ENCODE data around the gene SLC17A8.
A peak's percentile ranks its signal among the peaks of the same experiment; 100 is the strongest.
"Not testable (repeated sequence)": the region's sequence is repeated elsewhere in the genome, so short reads cannot be mapped to it uniquely, and the experiment has no call there.

The SLC17A8 gene

DNA sequence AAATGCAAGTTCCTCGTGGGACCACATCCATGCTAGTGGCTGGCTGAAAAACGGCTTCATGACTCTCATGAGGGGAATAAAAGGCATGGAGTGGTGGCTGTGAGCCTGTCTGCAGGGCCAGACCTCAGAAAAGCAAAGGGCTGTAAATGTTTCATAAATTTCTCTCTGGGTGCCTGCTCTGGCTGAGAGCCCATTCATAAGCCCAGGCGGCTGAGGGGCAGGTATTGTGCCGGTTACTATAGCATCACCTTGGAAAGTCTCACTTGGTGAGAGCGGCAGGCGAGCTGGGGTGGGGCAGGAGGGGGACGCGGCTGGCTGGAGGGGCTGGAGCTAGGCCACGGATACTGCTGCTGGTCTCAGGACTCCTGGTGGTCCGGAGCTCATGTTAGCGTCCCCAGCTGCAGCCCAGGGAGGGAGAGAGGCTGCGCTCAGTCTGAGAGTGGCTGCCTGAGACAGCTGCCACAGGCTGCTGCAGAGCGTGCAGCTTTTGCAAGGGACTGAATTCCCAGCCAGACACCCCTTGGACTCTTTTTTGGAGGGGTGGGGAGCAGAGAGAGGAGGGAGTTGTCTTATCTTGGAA lies at the start of gene SLC17A8:
Gene SLC17A8 (plus strand): TSS at position 431 of the 580 bp plus-strand sequence. CDS start 318 bp downstream, outside the sequence.
- peak in 1 of 42 donors; percentile 16 for DNase-seq
- intact Hi-C loops (cut with DNase I): loop anchor here (10.0 kb wide), 1 partner anchor 198 kb away; no protein-coding TSS in a partner anchor

DNA sequence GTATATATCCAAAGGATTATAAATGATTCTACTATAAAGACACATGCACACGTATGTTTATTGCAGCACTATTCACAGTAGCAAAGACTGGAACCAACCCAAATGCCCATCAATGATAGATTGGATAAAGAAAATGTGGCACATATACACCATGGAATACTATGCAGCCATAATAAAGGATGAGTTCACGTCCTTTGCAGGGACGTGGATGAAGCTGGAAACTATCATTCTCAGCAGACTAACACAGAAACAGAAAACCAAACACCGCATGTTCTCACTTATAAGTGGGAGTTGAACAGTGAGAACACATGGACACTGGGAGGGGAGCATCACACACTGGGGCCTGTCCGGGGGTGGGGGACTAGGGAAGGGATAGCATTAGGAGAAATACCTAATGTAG lies 48.7 kb upstream of the SLC17A8 start:
- intact Hi-C loops (cut with DNase I); DNase-seq: not testable (repeated sequence)

DNA sequence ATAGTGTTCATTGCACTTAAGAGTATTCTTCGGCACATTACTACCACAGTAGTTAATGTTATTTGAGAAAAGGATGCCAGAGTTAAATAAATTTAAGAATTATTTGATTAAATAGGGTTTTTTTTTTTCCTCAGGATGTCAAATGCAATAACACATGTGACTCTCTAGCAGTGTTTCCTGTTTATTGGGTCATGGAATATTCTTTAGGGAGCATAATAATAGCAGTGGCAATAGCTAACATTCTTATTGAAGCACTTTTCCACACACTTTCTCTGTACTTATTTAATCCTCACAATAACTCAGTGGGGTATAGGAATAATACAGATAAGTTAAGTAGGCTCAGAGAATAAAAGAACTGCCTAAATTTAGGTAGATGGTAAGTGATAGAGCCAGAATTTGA lies 45.6 kb upstream of the SLC17A8 start:
- DNase-seq: no peak
- intact Hi-C loops (cut with DNase I): no loop called here

DNA sequence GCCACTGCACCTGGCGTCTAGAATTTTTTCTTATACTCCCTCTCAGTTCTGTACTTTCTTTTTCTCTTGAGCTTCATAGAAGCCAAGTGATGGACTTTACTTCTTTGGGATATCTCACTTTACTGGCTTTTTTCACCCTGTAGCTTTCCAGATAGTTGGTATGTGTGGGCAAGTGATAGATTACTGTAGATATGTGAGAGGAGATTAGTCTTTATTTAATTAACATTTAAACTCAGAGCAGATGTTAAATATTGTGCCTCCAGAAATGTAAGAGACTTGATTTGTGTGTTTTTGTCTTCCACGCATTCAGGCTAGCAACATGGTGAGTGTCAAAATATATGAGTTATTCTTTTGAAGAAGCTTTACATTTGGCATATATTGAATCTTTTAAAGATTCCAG lies 39.5 kb upstream of the SLC17A8 start:
- DNase-seq: no peak
- intact Hi-C loops (cut with DNase I): no loop called here

DNA sequence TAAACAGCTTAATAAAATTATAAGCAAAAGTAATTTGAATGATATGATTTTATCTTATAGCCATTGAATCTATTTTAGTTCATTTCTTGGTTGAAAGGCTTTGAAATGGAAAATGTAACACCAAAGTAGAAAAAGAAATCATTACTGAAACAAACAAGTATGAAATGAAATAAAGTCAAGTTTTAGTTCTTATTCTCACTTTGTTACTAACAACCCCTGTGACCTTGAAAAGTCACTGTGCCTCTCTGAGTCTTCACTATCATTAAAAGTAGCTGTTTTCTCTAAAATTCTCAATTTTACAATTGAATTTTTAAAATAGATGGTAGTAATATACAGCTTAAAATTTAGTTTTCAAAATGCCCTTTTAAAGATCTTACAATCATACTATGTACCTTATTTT lies 32.4 kb upstream of the SLC17A8 start:
- intact Hi-C loops (cut with DNase I): no loop called here
- DNase-seq: no peak

DNA sequence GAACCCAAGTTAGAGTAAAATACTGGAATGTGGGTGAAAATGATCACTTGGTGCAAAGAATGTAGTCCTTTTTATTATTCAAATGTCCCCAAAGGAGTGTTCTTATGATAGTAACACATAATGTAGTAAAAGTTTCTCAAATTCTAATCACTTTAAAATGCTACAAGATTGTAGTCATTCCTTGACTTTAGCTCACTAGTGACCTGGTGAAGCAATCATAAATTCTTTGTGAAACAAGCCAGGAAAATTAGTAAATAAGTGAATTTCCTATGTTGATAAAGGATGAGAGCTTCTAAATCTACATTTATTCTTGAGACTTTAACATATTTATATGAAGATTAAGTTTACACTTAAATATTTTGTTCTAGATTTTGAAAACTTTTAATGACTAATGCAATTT lies 30.7 kb upstream of the SLC17A8 start:
- DNase-seq: no peak
- intact Hi-C loops (cut with DNase I): no loop called here

DNA sequence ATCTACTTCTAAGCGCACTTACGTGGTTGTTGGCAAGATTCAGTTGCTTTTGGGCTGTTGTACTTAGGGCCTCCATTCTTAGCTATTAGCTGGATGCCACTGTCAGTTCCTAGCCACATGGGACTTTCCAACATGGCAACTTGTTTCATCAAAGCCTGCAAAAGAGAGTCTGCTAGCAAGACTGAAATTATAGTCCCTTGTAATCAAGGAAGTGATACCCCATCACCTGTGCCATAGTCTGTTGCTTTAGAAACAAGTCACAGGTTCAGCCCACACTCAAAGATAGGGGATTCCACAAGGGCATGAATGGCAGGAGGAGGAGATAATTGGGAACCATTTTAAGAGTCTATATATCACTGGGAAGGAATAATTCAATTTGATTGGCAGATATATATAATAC lies 27.1 kb upstream of the SLC17A8 start:
- intact Hi-C loops (cut with DNase I): no loop called here

DNA sequence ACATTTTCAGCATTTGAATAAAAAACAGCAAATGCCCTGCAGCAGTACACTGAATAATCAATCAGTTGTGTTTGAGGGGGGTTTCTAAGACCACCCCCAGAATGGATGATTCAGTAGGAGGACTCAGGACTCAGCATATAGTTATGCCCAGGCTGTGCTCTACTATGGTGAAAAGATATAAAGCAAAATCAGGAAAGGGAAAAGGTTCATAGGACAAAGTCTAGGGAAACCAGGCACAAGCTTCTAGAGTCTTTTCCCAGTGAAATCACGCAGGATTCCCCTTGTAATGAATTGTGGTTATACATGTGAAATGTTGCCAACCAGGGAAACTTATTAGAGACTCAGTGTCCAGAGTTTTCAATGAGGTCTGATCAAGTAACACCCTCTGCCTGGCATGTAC lies 25.0 kb upstream of the SLC17A8 start:
- DNase-seq: no peak
- intact Hi-C loops (cut with DNase I): no loop called here

More for the DNA sequence above, 27.1 kb upstream of the SLC17A8 start:
- DNase-seq: no peak

DNA sequence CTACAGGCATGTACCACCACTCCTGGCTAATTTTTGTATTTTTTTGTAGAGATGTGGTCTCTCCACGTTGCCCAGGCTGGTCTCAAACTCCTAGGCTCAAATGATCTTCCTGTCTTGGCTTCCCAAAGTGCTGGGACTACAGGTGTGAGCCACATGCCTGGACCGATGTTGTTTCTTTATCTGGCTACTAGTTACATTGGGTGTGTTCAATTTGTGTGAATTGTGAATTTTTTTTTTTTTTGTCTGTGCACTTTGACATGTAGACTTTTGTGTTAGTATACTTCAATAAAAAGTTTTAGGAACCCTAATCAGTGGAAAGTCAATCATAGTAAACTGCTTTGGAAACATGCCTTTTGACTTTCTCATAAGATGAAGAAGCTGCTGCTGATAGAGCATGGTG lies 24.0 kb upstream of the SLC17A8 start:
- no peak for DNase-seq
- intact Hi-C loops (cut with DNase I): no loop called here

DNA sequence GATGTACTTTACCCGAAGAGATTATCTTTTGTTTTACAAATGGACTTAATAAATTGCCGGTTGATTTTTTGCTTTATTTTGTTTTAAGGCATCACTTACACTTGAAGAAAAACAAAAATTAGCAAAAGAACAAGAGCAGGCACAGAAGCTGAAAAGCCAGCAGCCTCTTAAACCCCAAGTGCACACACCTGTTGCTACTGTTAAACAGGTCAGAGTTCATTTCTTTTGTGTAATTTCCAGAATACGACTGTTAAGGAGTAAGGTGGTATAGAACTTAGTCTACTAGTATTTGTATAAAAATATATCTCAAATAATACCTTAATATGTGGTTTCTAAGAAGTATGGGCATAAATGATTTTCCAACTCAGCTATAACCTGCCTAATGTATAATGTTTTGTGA lies 19.6 kb upstream of the SLC17A8 start:
- DNase-seq: no peak
- intact Hi-C loops (cut with DNase I): no loop called here

DNA sequence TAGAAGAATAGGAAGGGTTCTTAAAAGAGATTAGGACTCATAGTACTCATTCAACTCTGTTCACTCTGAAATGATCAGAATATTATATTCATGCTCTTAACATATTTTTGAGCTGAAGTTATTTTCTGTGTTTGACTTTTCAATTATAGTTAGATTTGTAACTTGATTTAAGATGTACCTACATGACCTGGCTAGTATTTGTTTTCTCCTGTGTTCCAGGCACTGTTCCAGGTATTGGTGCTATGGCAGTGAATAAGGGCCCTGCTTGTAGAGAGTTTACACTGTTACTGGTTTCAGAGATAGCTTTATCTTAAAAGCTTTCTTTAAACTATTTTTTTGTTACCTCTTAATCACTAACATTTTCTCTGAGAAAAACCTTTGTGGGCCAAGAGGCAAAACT lies 19.1 kb upstream of the SLC17A8 start:
- intact Hi-C loops (cut with DNase I): no loop called here
- DNase-seq: no peak

DNA sequence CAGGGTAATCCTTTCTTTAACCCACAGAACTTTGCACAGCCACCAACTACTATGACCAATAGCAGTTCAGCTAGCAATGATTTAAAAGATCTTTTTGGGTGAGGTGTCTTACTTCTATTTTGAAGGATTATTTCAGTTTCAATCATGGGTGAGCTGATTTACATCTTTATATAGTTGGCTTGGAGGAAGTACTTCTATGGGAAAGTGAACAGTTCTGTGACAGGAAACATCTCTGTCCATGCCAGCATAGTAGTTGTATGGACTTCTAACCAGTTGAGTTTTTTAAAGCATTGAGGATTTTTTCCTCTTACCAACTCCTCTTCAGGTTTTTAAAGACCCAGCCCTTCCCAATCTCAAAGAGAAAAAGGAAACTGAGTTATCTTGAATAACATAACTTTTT lies 17.8 kb upstream of the SLC17A8 start:
- intact Hi-C loops (cut with DNase I): no loop called here
- no peak for DNase-seq

DNA sequence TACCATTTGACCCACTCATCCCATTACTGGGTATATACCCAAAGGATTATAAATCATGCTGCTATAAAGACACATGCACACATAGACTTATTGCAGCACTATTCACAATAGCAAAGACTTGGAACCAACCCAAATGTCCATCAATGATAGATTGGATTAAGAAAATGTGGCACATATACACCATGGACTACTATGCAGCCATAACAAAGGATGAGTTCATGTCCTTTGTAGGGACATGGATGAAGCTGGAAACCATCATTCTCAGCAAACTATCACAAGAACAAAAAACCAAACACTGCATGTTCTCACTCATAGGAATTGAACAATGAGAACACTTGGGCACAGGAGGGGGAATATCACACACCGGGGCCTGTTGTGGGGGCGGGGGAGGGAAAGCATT lies 14.0 kb upstream of the SLC17A8 start:
- DNase-seq: not testable (repeated sequence)
- intact Hi-C loops (cut with DNase I): loop anchor here (10.0 kb wide), 1 partner anchor 392 kb away; no protein-coding TSS in a partner anchor

DNA sequence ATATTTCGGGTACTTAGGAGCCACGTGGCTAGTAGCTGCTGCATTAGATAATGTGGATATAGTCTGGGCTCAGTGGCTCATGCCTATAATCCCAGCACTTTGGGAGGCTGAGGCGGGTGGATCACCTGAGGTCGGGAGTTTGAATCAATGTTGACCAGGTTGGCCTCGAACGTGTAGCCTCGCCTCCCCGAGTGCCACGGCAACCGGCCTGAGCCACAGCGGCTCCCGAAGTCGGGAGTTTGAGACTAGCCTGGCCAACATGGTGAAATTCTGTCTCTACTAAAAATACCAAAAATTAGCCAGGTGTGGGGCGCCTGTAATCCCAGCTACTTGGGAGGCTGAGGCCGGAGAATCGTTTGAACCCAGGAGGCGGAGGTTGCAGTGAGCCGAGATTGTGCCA lies 12.5 kb upstream of the SLC17A8 start:
- DNase-seq: not testable (repeated sequence)
- intact Hi-C loops (cut with DNase I): loop anchor here (10.0 kb wide), 1 partner anchor 390 kb away; no protein-coding TSS in a partner anchor

DNA sequence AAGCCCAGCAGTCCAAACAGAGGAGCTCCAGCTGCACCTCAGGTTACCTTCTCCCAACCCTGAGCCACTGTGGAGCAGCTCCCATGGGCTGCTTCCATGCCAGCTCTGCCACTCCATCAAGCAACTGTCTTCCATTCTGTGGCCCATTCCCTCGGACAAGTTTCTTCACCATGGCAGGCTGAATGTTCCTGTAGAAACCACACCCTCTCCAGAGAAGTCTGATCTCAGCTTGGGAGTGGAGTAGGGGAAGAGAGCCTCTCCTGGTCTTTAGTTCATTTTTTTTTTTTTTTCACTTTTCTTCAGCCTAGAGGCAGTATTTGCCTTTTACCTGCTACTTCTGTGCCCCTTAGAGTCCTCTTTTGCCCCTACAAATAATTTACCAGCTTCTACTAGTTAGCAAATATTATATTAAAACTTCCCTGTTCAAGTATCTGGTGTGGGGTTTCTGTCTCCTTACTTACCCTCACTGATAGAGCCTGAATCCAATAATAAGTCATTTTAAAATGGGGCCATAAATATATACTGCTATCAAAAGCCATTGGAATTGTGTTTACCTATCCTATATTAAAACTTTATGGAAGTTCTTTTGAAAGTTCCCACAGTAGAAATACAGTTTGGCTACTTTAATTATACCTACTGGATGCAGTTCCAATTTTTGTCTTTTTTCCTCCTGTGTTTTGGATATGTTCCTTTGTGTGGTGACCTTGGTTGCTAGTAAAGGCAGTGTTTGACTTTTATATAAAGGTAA lies 11.7 kb upstream of the SLC17A8 start:
- DNase-seq: no peak
- intact Hi-C loops (cut with DNase I): loop anchor here (10.0 kb wide), 1 partner anchor 390 kb away; no protein-coding TSS in a partner anchor

DNA sequence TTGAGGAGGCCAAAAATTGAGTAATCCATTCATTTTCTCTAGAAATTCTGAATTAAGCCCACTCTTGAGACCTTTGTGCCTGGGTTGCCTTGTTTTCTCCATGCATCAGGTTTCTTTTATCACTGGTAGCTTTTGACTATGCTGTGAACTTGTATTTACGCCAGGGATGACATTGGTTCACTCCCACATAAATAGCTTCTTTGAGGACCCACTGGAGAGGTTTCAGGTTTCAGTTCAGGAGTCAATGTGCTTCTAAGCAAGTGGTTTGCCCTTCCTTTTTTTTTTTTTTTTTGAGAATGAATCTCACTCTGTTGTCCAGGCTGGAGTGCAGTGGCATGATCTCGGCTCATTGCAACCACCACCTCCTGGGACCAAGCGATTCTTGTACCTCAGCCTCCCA lies 10.2 kb upstream of the SLC17A8 start:
- intact Hi-C loops (cut with DNase I): loop anchor here (10.0 kb wide), 1 partner anchor 388 kb away; no protein-coding TSS in a partner anchor
- no peak for DNase-seq

DNA sequence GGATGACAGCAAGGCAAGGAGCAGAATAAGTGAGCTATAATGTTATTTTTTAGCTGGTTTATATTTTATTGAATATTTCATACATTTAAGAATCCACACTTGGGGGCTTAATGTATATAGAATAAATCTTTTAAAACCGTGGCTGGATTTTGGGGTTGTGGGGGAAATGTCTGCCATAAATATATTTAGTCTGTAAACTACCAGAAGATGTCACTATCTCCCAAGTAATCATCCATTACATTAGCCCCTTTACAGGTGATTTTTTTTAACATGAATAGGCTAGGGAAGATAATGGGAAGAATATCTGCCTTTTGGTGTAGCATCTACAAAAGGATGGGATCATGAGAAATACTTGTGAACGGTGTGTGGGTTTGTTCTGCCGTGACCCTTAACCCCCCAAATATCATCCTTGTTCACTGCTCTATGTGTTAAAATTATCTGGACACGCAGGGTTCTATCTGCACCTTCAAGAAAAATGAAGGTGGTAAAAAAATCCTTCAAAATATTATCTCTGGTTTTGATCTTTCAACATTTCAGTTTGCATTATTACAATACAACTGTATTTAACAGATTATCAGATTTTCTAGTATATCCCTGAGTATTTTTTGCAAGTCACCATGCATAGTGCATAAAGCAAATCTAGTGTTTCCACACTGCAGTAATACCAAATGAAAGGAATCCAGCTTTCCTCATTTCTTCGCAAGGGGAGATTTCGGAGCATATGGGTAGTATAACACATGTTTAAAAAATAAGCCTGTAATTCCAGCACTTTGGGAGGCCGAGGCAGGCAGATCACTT lies 8.0 kb upstream of the SLC17A8 start:
- DNase-seq: no peak
- intact Hi-C loops (cut with DNase I): loop anchor here (10.0 kb wide), 1 partner anchor 386 kb away; no protein-coding TSS in a partner anchor

DNA sequence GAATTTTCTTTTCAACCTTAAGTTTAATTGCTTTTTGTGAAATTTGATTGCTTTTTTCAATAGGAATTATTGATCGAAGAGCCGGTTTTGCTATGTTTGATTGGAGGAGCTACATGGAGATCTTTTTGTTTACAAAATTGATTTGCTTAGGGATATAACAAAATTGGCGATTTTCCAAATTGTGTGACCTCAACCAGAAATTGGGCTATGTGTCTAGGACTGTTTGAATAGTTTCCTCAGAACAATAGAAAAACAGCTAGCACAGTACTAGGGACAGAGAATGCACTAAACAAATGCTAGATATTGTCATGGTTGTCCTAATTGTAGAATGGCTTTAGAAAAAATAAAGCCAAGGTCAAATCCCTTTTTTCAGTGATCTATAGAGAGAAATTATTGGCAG lies 2.4 kb downstream of the SLC17A8 start:
- DNase-seq: no peak
- intact Hi-C loops (cut with DNase I): loop anchor here (10.0 kb wide), 1 partner anchor 196 kb away; no protein-coding TSS in a partner anchor

DNA sequence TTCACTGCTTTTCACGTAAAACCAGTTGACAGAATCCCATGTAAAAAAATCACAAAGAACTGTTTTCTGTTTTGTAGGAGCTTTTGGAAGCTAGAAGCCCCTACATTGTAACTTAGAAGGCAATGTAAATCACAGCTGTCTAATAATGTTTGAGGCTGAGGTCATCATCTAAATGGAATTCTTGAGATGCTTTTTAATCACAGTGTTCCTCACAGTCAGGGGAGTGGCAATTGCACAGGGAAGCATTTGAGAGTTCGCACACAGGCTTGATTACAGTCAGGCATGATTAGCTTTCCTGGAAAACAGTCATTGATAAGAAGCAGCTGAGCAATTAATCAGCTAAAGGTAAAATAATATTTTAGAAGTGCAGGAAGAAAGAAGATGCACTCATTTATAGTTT lies 2.9 kb downstream of the SLC17A8 start:
- intact Hi-C loops (cut with DNase I): loop anchor here (10.0 kb wide), 1 partner anchor 195 kb away; no protein-coding TSS in a partner anchor
- no peak for DNase-seq

DNA sequence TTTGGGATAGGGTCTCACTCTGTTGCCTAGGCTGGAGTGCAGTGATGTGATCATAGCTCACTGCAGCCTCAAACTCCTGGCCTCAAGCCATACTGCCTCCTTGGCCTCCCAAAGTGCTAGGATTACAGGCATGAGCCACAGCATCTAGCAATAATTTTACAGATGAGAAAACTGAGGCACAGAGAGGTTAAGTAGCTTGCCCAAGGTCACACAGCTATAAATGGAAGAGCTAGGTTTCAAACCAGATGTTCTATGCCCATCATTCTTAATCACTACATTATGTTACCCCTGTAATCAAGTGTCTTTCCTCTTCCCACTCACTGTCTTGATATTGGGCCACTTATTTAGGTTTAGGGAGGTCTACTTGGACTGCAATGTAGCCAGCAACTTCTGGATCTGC lies 3.6 kb downstream of the SLC17A8 start:
- intact Hi-C loops (cut with DNase I): no loop called here

More for the DNA sequence above, 3.6 kb downstream of the SLC17A8 start:
- no peak for DNase-seq

All from head of caudate nucleus (tissue), 42 donors.